ENCODE data around the gene OTOGL.

DNA sequence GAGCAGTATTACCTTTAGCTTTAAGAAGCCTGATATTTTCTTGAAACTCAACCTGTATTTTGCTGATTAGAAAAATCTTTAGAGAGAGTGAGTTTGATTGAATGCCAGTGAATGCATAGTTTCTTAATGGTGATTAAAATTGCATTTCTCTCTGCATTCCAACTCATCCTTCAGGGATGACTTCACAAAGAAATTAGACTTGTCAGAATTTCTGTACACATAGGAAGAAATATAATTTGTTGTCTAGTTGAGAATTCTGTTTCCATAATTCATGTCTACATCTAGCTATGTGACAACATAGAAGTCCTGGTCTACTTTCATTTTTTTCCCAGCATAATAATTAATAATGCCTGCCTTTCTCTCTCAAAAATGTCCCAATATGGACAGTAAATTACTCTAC, 136.6 kb downstream of the OTOGL start:
- TF ChIP-seq, protein P1, sequence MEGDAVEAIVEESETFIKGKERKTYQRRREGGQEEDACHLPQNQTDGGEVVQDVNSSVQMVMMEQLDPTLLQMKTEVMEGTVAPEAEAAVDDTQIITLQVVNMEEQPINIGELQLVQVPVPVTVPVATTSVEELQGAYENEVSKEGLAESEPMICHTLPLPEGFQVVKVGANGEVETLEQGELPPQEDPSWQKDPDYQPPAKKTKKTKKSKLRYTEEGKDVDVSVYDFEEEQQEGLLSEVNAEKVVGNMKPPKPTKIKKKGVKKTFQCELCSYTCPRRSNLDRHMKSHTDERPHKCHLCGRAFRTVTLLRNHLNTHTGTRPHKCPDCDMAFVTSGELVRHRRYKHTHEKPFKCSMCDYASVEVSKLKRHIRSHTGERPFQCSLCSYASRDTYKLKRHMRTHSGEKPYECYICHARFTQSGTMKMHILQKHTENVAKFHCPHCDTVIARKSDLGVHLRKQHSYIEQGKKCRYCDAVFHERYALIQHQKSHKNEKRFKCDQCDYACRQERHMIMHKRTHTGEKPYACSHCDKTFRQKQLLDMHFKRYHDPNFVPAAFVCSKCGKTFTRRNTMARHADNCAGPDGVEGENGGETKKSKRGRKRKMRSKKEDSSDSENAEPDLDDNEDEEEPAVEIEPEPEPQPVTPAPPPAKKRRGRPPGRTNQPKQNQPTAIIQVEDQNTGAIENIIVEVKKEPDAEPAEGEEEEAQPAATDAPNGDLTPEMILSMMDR (IDR thresholded peaks at IDR 0.05), result no peak
- TF ChIP-seq POLR2A (IDR thresholded peaks at IDR 0.05), result no peak
